Left colon (tissue), 2 donors: Measurements from ENCODE around the gene SAAL1. TPM values are rescaled to one million over a fixed set of nuclear protein-coding genes. Genes with fewer than 3 reads are reported as not detected.
"Not testable (repeated sequence)": the region's sequence is repeated elsewhere in the genome, so short reads cannot be mapped to it uniquely, and the experiment has no call there.

Experiments used
- ATAC-seq: fragments of 200-7000 bp; cut with Tn5 transposase; one replicate; pipeline ENCODE4 v1.9.1; 2020; ENCODE audit warnings: mild to moderate bottlenecking, moderate library complexity
- DNase-seq, 2 donors: peaks; one replicate each; pipeline ENCODE4 v3.0.0-alpha.2; 2020
- intact Hi-C, 2 donors: fragments of 100-400 bp; cut with DNase I in 1 of 2; cut with micrococcal nuclease in 1 of 2; formaldehyde crosslinking; loops; one replicate each; pipeline versions ENCODE4 v1.11.2 to v1.14.0; 2022; cut with DNase I, micrococcal nuclease
- long read RNA-seq: library from polyadenylated mRNA; unstranded; transcript quantifications from one replicate; pipeline ENCODE4 v2.0.0, GENCODE V29; 2021
- total RNA-seq, 2 donors: library from RNA; stranded (reverse); fragmentation: NEBNext Ultra II Directional; extraction: Animal tissue kit (Norgen Biotek cat#: 25700); gene quantifications; one replicate each; pipeline ENCODE4 v1.2.1, GENCODE V29; 2021
- donor health status: DM: no; HTN: no; CAD: no.
- donor health status: DM: yes; HTN: yes; CAD: no.

The SAAL1 gene, protein sequence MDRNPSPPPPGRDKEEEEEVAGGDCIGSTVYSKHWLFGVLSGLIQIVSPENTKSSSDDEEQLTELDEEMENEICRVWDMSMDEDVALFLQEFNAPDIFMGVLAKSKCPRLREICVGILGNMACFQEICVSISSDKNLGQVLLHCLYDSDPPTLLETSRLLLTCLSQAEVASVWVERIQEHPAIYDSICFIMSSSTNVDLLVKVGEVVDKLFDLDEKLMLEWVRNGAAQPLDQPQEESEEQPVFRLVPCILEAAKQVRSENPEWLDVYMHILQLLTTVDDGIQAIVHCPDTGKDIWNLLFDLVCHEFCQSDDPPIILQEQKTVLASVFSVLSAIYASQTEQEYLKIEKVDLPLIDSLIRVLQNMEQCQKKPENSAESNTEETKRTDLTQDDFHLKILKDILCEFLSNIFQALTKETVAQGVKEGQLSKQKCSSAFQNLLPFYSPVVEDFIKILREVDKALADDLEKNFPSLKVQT
- 10 to 100 TPM; 10.3 to 10.6 TPM for total RNA-seq
- long read RNA-seq, transcript SAAL1-202 (12 exons, 1,582 nt): major isoform, 13 of 20 reads
- long read RNA-seq, partial matches to known transcripts: 0 of 20 reads
- long read RNA-seq, other reads (novel, unspliced or antisense): 6 of 20 reads

DNA sequence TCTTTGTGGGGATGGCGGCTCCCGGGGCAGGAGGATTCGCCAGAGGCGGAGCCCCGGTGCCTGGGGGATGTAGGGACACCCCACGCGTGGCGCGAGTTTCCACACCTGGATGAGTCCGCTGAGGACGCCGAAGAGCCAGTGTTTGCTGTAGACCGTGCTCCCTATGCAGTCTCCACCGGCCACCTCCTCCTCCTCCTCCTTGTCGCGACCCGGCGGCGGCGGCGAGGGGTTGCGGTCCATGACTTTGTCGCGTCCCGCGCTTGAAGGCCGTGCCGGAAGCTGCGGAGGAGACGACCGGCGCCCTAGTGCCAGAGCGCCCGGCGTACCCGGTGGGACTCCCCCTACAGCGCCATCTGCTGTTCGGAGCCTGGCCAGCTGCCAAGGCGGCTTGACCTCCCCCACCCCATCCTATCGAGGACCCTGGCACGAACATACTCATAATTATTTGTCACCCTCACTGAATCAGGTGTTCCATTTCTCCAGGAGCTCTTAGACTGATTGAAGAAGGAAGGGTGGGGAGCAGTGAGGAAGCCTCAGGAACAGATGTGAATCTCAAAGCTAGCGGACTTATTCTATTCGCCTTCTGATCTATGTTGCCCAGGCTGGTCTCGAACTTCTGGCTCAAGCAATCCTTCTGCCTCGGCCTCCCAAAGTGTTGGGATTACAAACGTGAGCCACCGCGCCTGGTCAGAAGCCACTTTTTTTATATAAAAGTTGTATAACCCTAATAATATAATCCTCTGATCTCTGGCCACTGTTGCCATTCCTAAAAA is at the start of gene SAAL1:
TSS of gene SAAL1 (minus strand) at position 281 of the 773 bp plus-strand sequence. CDS start at position 240, 41 bp downstream.
- ATAC-seq (peak; percentile 99), DNase-seq (peak; percentile 81 to 91)
- intact Hi-C loops: loop anchor here in 1 of 2 donors (10.0 kb wide), 1 partner anchor 91 kb away; the partner anchor contains the start of gene SERGEF

DNA sequence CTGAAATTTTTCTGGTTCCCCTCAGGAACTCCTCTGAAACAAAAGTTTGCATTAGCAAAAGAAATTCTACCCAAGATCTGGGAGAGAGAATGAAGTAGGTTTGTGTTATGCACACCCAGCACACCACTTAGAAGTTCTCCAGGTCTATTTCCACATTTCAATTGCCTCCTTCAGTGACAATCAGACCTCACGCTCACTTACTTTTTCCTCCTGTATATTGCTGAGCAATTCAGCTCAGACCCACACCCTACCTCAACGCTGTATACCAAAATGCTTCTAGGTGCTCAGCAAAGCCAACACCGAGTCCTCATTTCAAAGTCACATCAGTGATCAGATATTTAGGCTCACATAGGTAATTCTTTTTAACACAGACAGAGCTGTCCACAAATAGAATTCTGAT is 45.7 kb upstream of the SAAL1 start:
- no peak for DNase-seq
- intact Hi-C loops: no loop called here

DNA sequence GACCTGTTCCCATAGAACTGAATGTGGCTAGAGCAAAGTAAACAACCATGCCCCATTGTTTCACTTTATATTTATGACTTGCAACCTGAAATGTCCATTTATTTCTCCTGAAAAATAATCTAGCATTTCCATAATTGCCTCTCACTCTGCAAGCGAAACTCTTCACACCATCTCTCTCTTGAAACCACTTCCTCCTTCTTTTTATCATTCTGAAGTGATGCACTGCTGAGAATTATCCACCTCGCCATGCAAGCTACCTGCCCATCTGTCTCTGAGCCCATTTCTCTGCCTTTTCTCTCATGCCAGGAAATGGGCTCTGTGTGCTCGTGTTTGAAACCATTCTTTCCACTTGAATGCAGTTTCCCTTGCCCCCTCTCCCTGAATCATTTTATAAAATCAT is 40.0 kb upstream of the SAAL1 start:
- DNase-seq: no peak
- no peak for ATAC-seq
- intact Hi-C loops: no loop called here

More for the DNA sequence above, 45.7 kb upstream of the SAAL1 start:
- ATAC-seq: no peak

DNA sequence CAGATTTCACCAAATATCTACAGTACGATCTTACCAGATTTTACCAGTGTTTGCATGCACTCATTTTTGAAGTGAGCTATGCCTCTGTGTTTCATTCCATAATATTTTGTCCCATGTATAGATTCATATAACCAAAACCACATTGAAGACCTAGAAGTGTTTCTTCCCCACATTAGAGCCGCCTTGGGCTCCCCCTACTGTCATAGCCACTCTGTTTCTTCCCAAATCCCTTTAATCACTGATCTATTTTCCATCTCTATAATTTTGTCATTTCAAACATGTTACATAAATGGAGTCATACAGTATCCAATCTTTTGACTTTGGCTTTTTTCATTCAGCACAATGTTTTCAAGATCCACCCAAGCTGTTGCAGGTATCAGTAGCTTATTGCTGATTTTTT is 39.1 kb upstream of the SAAL1 start:
- intact Hi-C loops: no loop called here
- no peak for ATAC-seq
- DNase-seq: no peak

DNA sequence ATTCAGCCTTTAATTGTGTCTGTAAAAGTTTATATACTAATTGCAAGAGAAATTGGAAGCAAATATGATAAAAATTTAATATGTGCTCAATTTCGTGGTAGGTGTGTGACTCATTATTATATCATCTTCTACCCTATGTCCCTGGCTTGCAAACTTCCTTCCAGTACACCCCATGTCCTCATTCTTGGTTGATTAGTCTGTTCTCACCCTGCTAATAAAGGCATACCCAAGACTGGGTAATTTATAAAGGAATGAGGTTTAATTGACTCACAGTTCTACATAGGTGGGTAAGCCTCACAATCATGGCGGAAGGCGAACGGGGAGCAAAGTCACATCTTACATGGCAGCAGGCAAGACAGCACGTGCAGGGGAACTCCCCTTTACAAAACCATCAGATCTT is 38.4 kb upstream of the SAAL1 start:
- no peak for DNase-seq
- no peak for ATAC-seq
- intact Hi-C loops: no loop called here

DNA sequence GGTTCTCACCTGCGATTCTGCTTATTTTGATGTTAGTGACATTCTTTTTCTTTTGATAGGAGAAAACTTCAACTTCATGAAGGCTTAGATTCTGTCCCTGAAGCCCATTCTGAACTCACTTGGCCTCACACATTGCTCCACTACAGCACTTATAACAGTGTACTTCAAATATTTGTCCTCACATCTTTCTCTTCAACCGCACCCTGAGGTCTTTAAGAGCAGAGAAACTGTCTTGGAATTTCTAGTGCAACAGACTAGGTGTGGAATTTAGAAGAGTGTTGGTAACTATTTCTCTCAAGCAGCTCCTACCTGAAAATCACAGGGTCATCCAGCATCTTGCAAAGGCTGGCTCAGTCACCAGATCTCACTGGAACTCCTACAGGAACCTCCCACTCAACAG is 34.3 kb upstream of the SAAL1 start:
- no peak for DNase-seq
- ATAC-seq: no peak
- intact Hi-C loops: no loop called here

DNA sequence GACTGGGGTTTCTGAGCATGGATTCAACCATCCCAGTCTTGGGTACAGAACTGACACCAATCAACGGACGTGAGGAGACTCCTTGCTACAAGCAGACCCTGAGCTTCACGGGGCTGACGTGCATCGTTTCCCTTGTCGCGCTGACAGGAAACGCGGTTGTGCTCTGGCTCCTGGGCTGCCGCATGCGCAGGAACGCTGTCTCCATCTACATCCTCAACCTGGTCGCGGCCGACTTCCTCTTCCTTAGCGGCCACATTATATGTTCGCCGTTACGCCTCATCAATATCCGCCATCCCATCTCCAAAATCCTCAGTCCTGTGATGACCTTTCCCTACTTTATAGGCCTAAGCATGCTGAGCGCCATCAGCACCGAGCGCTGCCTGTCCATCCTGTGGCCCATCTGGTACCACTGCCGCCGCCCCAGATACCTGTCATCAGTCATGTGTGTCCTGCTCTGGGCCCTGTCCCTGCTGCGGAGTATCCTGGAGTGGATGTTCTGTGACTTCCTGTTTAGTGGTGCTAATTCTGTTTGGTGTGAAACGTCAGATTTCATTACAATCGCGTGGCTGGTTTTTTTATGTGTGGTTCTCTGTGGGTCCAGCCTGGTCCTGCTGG is 31.4 kb upstream of the SAAL1 start:
- ATAC-seq (no peak), DNase-seq (no peak)
- intact Hi-C loops: no loop called here

DNA sequence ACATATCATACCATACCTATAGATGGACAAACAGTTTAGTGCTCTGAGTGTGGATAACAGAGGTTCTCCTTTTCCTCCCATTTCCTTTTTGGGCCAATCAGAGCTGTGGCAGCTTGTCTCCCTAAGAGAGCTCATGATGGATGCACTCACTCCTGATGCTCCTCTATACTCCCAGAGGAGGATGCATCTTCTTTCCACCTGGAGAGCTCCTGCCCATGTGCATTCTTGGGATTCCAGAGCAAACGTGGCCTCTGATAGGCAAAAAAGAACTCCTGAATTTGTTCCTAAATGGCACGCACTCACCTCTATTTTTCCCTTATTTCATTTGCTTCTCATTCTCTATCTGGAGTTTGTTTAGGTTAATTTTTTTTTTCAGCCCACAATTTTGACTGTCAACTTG is 29.4 kb upstream of the SAAL1 start:
- no peak for ATAC-seq
- intact Hi-C loops: no loop called here
- DNase-seq: no peak

DNA sequence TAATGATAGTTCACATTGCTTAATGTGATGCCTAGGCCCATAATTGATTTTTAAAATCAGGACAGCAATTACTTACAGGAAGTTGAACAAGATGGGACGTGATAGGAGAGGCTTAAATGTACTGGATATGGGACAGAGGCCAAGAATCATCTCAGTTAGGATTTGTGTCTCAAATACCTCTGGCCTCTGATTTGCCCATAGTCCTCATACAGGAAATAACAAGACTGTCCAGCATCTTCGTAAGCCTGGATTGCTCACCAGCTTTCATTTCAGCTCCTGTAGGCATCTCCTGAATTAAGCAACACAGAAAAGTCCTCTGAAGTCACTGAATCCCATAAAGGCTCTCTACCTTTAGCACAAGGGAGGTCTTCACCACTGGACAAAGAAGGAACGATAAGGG is 26.5 kb upstream of the SAAL1 start, which contains the start of gene MRGPRX3:
TSS of gene MRGPRX3 (plus strand) at position 231 of the 400 bp plus-strand sequence. CDS start 4,632 bp downstream, outside the sequence.
- no peak for ATAC-seq
- no peak for DNase-seq
- intact Hi-C loops: no loop called here

DNA sequence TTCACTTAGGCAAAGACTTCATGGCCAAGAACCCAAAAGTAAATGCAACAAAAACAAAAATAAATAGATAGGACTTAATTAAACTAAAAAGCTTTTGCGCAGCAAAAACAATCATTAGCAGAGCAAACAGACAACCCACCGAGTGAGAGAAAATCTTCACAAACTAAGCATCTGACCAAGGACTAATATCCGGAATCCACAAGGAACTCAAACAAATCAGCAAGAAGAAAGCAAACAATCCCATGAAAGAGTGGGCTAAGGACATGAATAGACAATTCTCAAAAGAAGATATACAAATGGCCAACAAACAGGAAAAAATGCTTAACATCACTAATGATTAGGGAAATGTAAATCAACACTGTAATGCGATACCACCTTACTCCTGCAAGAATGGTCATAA is 25.2 kb upstream of the SAAL1 start:
- intact Hi-C loops, ATAC-seq, DNase-seq: not testable (repeated sequence)

DNA sequence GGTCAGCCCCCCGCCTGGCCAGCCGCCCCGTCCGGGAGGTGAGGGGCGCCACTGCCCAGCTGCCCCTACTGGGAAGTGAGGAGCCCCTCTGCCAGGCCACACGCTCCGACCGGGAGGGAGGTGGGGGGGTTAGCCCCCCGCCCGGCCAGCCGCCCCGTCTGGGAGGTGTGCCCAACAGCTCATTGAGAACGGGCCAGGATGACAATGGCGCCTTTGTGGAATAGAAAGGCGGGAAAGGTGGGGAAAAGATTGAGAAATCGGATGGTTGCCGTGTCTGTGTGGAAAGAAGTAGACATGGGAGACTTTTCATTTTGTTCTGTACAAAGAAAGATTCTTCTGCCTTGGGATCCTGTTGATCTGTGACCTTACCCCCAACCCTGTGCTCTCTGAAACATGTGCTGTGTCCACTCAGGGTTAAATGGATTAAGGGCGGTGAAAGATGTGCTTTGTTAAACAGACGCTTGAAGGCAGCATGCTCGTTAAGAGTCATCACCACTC is 15.5 kb upstream of the SAAL1 start:
- DNase-seq, ATAC-seq, intact Hi-C loops: not testable (repeated sequence)

DNA sequence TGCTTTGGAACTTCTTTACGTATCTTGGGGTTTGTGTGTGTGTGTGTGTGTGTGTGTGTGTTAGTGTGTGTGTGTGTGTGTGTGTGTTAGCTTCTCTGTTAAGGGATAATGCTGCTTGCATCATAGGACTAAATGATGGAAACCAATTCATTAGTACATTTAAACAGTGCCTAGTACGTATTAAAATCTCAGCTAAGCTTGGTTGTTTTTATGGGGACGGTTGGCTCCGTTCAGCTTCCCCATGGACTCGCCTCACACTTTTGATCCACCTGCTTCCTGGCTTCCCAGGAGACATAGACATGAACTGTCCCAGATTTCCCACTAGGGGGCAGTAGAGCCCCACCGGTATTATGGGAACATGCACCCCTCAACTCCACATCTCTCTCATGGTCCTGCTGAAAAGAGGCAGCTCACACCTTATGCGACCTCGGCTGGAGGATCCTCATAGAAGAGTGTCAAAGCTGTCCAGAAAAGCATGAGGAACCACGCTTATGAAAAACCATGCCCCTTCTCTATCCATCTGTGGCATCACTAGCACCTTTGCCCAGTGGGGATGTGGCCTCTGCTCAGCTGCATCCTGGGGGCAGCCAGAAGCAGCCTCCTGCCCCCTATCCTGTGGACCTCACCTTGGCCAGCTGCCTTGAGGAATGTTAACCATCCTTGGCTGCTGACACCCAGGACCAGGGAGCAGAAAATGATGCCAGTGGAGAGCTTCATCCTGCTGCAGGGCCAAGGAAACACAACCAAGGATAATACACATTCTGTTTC is 9.7 kb upstream of the SAAL1 start:
- intact Hi-C loops: loop anchor here in 1 of 2 donors (10.0 kb wide), 1 partner anchor 629 kb away; no protein-coding TSS in a partner anchor
- DNase-seq: peak; percentile 29 to 47

DNA sequence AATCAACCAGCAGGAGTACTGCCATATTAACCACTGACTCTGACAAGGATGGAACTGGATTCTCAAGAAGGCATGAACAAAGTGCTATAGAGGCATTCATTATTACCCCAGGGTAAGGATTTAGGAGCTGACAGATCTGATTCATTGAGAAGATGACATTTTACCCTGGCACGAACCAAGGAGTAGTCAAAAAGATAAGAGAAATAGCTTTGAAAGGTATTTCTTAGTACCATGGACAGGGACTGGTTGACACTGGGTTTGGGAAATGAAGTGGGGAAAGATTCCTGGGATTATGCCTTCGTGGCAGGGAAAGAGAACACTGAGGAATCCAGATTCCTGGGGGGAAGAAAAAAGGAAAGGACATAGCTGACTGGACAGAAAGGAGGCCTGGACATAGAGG is 5.1 kb upstream of the SAAL1 start:
- intact Hi-C loops: loop anchor here in 1 of 2 donors (10.0 kb wide), 1 partner anchor 634 kb away; no protein-coding TSS in a partner anchor
- ATAC-seq: no peak
- DNase-seq: no peak

More for the DNA sequence above, 9.7 kb upstream of the SAAL1 start:
- ATAC-seq: peak; percentile 92

DNA sequence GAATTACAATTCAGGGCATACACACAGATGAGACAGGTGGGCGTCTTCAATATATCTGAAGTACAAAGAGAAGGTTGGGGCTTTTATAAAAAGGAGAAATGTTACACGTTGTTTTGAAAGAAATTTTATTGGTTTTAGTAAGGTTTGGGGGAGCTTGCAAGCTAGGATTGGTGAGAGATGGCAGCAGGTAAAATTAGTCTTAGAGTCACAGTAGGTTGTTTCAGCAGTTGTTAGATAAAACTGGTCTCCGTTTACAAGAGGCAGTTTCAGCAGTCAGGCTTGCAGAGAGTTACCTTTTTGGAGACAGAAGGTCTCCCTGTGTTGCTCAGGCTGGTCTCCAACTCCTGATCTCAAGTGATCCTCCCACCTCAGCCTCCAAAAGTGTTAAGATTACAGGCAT is 2.4 kb upstream of the SAAL1 start:
- ATAC-seq (no peak), DNase-seq (no peak)
- intact Hi-C loops: loop anchor here in 1 of 2 donors (10.0 kb wide), 1 partner anchor 93 kb away; the partner anchor contains the start of gene SERGEF

DNA sequence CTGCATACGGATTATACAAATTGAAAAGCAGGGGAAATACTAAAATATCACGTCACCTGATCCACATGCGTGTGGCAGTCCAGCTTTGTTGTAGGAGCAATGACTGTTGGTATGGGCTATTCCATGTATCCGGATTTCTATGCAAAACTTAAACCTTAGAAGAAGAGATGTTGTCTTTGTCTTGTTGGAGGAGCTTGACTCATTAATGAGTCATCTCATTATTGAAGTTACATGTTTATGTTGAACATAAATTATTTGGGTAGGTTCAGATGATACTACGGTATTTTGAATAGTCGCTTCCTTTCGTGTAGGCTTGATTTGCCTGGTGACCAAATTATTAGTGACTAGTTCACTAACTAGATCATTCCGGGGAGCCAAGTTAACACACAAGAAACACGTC is 806 bp upstream of the SAAL1 start:
- ATAC-seq: no peak
- DNase-seq: no peak
- intact Hi-C loops: loop anchor here in 1 of 2 donors (10.0 kb wide), 1 partner anchor 92 kb away; the partner anchor contains the start of gene SERGEF

DNA sequence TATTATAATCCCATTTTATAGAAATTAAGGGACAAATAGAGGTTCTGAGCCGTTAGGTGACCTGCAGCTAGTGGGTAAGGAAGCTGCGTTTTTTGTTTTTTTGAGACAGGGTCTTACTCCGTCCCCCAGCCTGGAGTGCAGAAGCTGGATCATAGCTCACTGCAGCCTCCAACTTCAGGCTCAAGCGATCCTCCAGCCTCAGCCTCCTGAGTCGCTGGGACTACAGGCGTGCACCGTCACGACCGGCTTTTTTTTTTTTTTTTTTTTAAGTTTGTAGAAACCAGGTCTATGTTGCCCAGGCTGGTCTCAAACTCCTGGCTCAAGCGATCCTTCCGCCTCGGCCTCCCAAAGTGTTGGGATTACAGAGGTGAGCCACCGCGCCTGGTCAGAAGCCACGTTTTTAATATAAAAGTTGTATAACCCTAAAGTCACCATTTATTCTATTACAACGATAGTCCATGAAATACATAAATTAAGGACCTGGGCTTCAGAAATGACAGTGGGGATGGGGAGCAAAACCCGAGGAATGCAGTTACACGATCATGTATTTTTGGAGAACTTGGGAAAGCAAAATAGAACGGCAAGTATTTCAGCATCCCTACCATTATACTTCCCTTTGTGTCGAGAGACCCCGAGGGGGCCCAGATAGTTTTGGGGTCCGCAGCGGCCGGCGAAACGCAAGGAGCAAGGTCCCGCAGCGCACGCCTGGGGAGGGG is 638 bp downstream of the SAAL1 start:
- peak; percentile 11 for ATAC-seq

More for the DNA sequence above, 638 bp downstream of the SAAL1 start:
- no peak for DNase-seq
- intact Hi-C loops: loop anchor here in 1 of 2 donors (10.0 kb wide), 1 partner anchor 90 kb away; the partner anchor contains the start of gene SERGEF
